Measurements from ENCODE around the gene DAZAP2.
"Not testable (repeated sequence)": the region's sequence is repeated elsewhere in the genome, so short reads cannot be mapped to it uniquely, and the experiment has no call there.

Gene DAZAP2

DNA sequence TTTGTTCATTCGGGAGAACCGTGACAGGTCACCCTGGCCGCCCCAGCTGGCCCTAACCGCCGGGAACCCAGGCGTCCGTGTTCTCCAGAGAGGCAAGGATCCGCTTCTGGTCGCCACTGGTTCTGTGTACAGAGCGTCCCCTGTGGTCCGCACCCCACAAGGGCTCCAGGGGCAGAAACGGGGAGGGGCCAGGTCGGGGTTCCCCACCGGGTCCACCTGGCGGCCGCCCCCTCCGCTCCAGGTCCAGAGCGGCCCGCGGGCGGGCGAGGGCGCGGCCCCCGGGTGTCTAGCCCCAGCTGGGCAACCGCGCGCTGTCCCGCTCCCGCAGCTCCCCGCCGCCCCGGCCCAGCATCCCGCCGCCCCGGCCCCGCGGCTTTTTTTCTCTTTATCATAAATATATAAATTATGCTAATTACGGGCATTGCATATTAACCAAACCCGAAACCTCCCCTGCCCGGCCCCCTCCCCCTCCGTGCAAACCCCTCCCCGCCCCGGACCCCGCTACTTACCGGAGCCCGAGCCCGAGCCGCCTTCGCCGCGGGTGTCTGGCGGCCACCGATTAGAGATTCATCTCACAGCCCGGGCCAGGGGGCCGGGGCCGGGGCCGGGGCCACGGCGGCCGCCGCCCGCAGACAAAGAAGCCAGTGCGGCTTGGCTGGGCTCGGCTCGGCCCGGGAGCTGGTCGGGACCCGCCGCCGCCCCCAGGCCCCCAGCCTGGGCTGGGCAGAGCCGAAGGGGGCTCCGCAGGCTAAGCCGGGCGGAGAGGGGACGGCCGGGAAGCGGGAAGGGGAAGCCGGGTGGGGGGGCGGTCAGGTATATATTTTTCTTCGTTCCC lies 21.3 kb upstream of the DAZAP2 start:
- peak; percentile 48 for DNase-seq (ENCODE audit: low read depth)

DNA sequence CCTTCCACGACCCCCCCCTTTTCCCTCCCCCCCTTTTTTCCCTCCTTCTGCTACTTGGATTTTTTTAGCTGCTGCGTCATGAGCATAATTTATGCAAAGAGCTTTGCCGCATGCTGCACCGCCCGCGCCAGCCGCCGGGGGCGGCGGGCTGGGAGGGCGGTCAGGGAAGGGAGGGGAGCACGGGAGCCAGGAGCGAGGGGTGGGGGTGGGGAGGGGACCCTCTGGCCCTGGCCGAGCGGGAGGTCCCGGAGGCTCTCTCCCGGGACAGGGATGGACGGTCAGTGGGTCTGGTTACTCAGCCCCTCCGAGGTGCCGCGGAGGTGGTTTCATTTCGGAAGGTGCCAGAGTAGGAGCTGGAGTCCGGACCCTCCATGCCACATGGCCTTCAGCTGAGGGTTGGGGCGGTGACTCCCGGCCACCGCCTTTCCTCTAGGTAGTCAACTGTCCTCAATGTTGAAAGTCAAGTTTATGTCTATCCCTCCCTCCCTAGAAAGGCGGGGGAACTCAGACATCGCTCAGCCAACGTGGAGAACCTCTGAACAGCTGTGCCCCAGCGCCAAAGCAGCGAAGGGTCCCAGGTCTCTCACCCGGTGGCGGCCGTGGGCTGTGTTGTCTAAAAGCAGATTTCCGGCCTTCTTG lies 20.5 kb upstream of the DAZAP2 start, which contains the start of gene POU6F1:
POU6F1 (minus strand) TSS at position 95 of the 639 bp plus-strand sequence. CDS start 11,226 bp downstream, outside the sequence.
- DNase-seq (ENCODE audit: low read depth), result peak; percentile 57

DNA sequence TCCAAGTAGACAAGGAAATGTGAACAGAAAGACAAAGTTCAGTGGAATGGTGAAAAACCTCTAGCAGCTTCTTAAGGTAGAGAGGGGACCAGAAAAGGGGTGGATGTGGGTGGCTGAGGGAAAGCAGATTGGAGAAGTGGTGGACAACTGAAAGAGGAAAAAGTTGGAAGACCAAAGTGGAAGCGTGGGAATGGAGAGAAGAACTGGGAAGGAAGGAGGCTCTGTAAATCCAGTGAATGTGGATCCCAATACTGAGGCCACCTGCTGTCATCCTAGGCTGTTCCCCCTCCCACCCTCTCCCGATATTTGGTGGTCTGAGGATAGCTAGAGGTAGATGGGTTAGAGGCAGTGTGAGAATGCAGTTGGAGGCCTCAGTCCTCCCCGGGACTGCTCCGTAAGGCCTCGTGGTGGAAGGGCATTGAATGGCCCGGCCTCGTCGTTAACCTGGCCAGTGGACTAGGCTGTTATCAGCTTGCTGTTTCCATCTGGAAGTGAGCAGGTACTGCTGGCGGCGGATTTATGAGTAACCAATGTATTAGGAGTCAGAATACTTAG lies 19.9 kb upstream of the DAZAP2 start:
- no peak for DNase-seq (ENCODE audit: low read depth)

DNA sequence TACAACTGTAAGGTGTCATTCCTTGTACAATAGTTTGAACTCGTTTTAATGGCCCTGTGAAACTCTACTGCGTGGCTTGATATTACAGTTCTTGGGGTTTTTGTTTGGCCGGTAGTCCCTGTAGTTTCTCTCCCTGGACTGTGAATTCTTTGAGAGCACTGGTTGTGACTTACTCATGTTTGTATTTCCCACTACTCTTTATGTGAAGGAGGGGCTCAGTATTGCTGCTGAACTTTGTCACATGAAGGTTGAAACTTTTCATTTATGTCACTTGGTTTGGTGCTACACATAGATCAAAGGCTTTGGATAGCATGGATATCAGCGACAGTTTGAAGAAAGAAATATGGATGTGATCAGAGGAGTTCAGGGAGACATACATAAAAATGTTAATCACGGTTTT lies 19.3 kb upstream of the DAZAP2 start:
- DNase-seq (ENCODE audit: low read depth), result no peak

DNA sequence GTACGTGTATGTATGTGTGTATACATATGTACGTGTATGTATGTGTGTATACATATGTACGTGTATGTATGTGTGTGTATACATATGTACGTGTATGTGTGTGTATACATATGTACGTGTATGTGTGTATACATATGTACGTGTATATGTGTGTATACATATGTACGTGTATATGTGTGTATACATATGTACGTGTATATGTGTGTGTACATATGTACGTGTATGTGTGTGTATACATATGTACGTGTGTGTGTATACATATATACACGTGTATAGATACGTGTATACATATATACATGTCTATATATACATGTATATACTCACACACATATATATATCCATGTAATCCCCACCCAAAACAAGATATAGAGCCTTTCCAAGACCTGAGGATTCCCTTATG lies 18.8 kb upstream of the DAZAP2 start:
- DNase-seq (ENCODE audit: low read depth), result not testable (repeated sequence)

DNA sequence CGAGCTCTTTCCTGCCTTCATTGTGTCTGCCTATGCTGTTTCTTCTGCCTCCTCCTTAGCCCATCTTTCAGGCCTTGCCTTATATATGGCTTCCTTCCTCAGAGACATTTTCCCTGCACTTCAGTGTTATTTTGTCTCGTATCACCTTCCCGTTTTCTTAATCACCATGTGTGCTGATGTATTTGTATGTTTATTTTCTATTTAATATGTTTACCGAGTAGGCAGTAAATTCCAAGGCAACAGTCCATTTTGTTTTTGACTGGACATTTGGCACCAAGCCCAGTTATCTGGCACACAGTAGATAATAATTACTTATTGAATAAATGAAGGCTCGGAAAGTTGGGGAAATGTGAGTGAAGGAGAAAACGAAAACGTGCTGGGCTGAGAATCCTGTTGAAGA lies 16.2 kb upstream of the DAZAP2 start:
- DNase-seq (ENCODE audit: low read depth), result no peak

DNA sequence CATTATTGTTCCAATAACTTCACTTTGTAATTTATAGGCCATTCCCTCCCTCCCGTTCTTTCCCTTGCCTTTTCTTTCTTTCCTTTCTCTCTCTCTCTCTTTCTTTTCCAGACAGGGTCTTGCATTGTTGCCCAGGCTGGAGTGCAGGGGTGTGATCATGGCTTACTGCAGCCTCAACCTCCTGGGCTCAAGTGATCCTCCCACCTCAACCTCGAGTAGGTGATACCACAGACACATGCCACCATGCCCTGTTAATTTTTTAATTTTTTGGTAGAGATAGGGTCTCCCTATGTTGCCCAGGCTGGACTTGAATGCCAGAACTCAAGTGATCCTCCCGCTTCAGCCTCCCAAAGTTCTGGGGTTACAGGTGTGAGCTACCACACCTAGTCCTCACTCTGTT lies 14.0 kb upstream of the DAZAP2 start:
- no peak for DNase-seq (ENCODE audit: low read depth)

DNA sequence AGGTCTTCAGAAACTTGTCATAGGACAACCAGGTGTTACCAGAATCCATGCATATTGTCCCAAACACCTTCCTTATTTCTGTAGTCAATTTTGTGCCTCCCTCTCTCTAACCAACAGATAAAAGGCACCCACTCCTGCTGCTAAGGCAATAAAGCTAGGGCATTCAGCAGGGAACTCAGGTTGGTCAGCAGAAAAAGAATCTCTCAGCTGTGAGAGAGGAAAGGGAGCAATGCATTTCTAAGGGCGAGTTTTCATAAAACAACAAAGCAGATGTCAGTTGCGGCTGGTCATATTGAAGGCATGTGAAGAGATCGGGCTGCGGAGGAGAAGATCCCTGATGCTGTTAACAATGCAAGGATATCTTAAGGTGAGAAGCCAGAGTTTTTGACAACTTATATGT lies 13.4 kb upstream of the DAZAP2 start:
- no peak for DNase-seq (ENCODE audit: low read depth)

DNA sequence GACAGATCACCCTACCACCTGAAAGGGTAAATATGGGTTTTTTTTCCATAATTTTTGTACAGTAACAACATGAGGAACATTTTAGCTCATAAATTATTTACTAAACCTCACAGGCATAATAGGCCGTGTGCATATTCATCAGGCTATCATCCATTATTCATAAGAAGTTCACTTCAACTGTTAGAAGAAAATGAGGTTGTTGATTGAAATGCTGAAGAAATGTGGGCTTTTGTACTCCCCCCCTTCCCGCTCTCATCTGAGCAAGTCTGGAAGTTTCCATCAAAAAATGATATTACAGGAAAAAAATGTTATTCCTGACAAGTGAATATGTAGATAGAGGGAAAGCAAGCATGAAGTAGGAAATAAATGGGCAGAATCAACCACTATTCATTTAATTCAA lies 12.9 kb upstream of the DAZAP2 start:
- DNase-seq (ENCODE audit: low read depth), result no peak

DNA sequence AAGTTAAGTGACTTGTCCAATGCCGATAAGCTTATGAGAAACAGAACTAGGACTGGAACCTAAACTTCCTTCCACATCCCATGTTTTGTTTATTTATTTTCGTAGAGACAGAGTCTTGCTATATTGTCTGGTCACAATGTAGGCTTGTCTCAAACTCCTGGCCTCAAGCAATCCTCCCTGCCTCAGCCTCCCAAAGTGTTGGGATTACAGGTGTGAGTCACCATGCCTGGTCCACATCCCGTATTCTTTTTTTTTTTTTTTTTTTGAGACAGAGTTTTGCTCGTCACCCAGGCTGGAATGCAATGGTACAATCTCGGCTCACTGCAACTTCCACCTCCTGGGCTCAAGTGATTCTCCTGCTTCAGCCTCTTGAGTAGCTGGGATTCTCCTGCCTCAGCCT lies 11.5 kb upstream of the DAZAP2 start:
- DNase-seq (ENCODE audit: low read depth), result not testable (repeated sequence)

DNA sequence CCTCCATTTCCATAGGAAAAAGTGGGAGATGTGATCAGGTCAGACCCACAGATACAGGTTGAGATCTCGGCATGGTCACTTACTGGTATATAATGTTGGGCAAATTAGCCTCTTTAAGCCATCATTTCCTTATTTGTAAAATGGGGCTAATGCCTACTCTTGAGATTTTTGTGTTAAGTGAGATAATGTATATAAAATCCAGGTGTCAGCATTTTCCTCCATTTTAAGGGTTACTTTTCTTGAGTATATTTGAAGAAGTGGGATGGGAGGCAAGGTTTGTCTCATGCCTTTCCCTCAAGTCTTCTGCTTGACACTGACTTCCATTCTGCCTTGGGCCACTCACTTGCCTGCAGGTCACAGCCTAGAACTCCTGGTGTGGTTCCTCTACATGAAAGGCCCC lies 10.7 kb upstream of the DAZAP2 start:
- no peak for DNase-seq (ENCODE audit: low read depth)

DNA sequence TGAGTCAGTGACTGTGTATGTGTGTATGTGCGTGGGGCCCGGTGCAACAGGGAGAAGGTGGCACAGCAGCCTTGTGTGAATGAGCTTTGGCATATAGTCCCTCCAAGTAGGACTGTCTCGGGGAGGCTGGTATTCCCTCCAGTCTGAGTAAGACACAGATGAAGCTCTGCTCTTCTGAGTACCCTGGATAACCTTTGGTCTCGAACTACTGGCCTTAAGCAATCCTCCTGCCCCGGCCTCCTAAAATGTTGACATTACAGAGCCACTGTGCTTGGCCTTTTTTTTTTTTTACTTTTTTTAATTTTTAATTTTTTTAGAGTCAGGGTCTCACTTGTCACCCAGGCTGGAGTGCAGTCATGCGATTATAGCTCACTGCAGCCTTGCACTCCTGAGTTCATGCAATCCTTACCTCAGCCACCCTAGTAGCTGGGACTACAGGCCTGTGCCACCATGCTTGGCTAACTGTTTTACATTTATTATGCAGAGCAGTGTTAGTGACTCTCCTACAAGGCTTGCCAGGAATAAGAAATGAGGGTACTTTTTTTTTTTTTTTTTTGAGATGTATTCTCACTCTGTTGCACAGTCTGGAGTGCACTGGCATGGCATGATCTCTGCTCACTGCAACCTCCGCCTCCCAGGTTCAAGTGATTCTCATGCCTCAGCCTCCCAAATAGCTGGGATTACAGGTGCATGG lies 9.4 kb upstream of the DAZAP2 start:
- no peak for DNase-seq (ENCODE audit: low read depth)

DNA sequence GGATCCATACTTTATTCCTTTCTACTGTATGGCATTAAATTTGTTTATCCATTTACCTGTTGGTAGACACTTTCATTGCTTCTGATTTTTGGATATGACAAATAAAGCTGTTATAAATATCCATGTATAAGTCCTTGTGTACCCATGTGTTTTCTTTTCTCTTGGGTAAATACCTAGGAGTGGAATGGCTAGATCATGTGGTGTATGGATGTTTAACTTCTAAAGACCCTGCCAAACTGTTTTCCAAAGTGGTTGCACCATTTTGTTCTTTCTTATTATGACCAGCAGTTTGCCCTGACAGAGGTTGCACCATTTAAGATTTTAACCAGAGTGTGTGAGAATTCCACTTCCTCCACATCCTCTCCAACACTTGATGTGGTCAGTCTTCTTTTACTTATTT lies 6.0 kb upstream of the DAZAP2 start:
- no peak for DNase-seq (ENCODE audit: low read depth)

DNA sequence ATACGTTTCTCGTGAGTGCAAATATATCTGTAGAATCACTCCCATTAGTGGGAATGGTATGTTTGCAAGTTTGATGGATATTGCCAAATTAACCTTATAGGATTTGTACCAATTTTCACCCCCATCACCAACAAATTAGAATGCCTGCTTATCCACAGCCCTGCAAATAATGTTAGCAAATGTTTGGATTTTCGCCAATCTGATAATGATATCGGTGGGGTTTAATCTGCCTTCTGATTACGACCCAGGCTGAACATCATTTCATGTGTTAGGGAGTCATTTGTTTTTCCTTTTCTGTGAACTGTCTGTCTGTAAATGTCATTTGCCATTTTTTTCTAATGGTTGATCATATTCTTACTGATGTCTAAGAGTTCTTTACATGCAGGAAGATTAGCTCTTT lies 4.1 kb upstream of the DAZAP2 start:
- DNase-seq (ENCODE audit: low read depth), result no peak

DNA sequence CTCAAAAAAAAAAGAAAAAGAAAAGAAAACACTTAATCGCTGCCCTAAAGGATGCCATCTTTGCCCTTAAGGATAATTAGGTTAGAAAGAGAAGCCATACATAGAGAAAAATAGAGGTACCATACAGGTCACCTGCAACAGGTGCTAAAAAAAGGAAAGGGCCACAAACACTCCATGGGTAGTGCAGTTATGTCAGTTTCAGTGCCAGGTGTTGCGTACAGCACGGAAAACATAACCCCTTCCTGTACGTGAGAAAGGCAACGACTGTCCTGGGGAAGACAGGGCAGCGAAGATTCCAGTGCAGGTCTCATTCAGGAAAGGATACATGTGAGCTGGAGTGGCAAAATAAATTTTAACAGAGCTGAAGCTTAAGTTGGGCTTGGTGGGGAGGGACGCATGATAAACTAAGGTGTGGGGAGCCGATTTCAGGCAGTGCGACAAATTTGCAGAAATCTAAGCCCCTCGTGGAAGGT lies 553 bp upstream of the DAZAP2 start:
- no peak for DNase-seq (ENCODE audit: low read depth)

DNA sequence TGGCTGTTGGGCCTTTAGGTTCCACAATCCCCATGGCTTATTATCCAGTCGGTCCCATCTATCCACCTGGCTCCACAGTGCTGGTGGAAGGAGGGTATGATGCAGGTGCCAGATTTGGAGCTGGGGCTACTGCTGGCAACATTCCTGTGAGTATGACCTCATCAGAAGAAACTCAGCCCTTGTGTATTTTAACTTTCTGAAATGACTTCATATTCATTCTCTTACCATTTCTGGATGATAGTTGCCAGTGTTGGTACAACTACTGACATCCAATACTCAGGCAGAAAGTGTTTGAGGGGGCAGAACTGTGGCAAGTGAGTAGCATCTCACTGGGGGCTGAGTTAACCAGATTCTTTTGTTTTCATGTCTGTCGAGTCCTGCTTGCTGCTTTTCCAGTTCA lies 2.3 kb downstream of the DAZAP2 start:
- DNase-seq (ENCODE audit: low read depth), result no peak

DNA sequence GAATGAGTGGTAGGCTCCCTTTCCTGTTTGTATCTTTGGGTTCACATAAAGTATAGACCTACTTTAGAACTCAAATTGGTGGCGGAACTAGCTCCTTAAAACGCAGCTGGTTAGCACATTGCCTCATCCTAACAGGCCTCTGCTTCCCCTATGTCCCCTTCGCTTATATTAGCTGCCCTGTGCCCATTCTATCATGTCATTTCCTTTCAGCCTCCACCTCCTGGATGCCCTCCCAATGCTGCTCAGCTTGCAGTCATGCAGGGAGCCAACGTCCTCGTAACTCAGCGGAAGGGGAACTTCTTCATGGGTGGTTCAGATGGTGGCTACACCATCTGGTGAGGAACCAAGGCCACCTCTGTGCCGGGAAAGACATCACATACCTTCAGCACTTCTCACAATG lies 3.5 kb downstream of the DAZAP2 start:
- no peak for DNase-seq (ENCODE audit: low read depth)

DNA sequence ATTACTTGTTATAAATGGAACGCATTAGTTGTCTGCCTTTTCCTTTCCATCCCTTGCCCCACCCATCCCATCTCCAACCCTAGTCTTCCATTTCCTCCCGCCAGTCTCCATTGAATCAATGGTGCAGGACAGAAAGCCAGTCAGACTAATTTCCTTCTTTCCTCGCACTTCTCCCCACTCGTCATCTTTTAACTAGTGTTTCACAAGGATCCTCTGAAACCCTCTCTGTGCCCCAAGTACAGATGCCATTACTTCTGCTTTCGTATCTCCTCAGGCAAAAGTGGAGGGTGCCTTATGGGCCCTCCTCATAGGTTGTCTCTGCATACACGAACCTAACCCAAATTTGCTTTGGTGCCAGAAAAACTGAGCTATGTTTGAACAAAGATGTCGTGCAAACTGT lies 4.2 kb downstream of the DAZAP2 start:
- no peak for DNase-seq (ENCODE audit: low read depth)

DNA sequence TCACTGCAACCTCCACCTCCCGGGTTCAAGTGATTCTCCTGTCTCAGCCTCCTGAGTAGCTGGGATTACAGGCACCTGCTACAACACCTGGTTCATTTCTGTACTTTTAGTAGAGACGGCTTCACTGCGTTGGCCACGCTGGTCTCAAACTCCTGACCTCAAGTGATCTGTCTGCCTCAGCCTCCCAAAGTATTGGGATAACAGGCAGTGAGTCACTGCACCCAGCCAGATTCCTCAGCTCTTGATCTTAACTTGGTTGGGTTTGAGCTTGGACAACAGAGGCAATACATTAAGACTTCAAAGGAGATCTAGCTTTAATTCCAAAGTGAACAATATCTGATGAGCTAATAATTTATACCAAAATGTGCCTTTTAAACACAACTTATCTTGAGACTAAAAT lies 5.6 kb downstream of the DAZAP2 start:
- DNase-seq (ENCODE audit: low read depth), result no peak

DNA sequence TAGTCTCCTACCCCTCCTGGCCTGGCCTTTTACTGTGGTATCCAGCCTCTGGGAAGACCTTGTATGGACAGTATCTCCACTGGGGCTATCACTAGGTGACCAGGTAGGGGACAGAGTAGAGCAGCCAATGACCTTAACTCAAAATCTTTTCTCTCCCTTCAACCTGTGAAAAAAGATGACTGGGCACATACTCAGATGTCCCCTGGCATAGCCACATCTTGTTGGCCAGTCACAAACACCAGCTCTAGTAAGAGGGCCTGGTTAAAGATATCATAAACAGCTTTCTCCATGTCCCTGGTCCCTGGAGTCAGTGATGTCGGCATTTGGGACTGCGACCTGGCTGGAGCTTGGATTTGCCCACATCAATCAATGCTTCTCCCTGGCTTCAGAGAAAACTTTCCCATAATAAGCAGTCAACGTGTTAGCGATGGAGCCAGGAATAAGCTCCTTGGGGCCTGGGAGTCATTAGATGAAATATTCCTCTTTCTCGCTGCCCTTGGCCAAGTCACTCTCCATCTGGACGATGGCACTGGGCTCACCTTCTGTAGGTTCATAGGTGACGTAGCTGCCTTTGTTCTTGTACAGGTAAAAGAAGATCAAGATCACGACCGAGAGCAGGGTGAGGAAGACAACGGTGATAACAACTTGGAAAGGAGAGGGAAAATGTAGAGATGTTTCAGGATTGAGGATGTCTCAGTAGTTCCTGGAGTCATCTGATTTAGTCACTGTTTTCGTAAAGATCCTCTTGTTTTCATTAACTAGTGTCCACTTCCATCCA lies 7.0 kb downstream of the DAZAP2 start:
- no peak for DNase-seq (ENCODE audit: low read depth)

DNA sequence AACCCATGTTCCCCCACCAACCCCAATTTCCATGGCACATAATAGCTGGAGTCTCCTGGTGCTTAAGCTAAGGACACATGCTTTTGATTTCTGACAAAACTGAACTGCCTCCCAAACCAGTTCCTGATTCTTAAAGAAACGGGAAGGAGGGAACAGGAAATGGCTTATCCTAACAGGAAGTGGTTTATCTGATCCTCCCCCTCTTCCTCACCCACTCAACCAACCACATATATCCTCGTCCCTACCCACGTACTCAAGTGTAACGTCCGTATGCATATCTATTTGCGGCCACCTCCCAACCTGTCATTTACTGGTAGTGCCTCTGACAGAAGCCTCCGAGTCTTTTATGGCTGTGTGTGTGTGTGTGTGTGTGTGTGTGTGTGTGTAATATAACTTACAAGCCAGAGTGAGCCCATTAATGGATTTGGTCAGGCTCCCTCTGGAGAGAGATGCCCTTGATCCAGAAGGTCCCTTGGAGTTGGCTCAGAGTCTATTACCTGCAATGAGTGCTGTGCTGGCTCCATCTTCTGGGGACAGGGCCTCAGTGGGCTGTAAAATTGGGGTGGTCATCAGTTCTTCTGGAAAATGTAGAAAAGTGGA lies 7.7 kb downstream of the DAZAP2 start:
- no peak for DNase-seq (ENCODE audit: low read depth)
